H9 (cell line): ENCODE data around the gene BNIP1. TPM values are rescaled to one million over a fixed set of nuclear protein-coding genes. Genes with fewer than 3 reads are reported as not detected.

Source experiments
- DNase-seq: peaks from one replicate; pipeline ENCODE4 v3.0.0-alpha.2; 2017
- H2AFZ ChIP-seq: one replicate; pipeline ENCODE4 v1.6.1; 2013; ENCODE audit warnings: mild to moderate bottlenecking, low read length, control low read depth, moderate library complexity
- H2AK5ac ChIP-seq: 2 replicates; pipeline ENCODE4 v1.6.1; 2013; ENCODE audit warnings: low read length, control low read depth, mixed read lengths; ENCODE audit not compliant: insufficient read length
- H2BK120ac ChIP-seq: one replicate; pipeline ENCODE4 v1.6.1; 2013; ENCODE audit warnings: low read depth, mild to moderate bottlenecking, low read length, control low read depth, inconsistent platforms; ENCODE audit not compliant: poor library complexity, severe bottlenecking
- H2BK12ac ChIP-seq: 2 replicates; pipeline ENCODE4 v1.6.1; 2013; ENCODE audit warnings: low read length, control low read depth, mixed read lengths, low read depth; ENCODE audit not compliant: insufficient read length
- H2BK15ac ChIP-seq: 2 replicates; pipeline ENCODE4 v1.6.1; 2013; ENCODE audit warnings: low read depth, low read length, control low read depth
- H2BK20ac ChIP-seq: one replicate; pipeline ENCODE4 v1.6.1; 2013; ENCODE audit warnings: low read depth, mild to moderate bottlenecking, low read length, control low read depth, inconsistent platforms; ENCODE audit not compliant: poor library complexity, severe bottlenecking
- H2BK5ac ChIP-seq: 2 replicates; pipeline ENCODE4 v1.6.1; 2013; ENCODE audit warnings: low read length, control low read depth, mixed read lengths; ENCODE audit not compliant: insufficient read length
- H3K14ac ChIP-seq: 2 replicates; pipeline ENCODE4 v1.6.1; 2013; ENCODE audit warnings: low read length, control low read depth; ENCODE audit not compliant: insufficient read depth
- H3K18ac ChIP-seq: 2 replicates; pipeline ENCODE4 v1.6.1; 2013; ENCODE audit warnings: low read depth, mild to moderate bottlenecking, mixed read lengths, low read length, control low read depth; ENCODE audit not compliant: insufficient read length
- H3K23ac ChIP-seq: 2 replicates; pipeline ENCODE4 v1.6.1; 2013; ENCODE audit warnings: low read length, control low read depth, mixed read lengths, low read depth; ENCODE audit not compliant: insufficient read length
- H3K23me2 ChIP-seq: 2 replicates; pipeline ENCODE4 v1.6.1; 2013; ENCODE audit warnings: low read depth, mild to moderate bottlenecking, mixed read lengths, low read length, control low read depth; ENCODE audit not compliant: insufficient read length, poor library complexity, severe bottlenecking
- H3K27ac ChIP-seq: 2 replicates; pipeline ENCODE4 v1.5.1; 2013; ENCODE audit warnings: low read length, control low read depth, mixed read lengths, low read depth; ENCODE audit not compliant: insufficient read length
- H3K27me3 ChIP-seq: 2 replicates; pipeline ENCODE4 v1.6.1; 2013; ENCODE audit warnings: low read length, control low read depth, inconsistent platforms; ENCODE audit not compliant: insufficient read depth
- H3K4ac ChIP-seq: 2 replicates; pipeline ENCODE4 v1.6.1; 2013; ENCODE audit warnings: low read depth, mild to moderate bottlenecking, control low read depth, inconsistent platforms, low read length, moderate library complexity
- H3K4me1 ChIP-seq: 2 replicates; pipeline ENCODE4 v1.6.1; 2013; ENCODE audit warnings: low read length, control low read depth, inconsistent platforms; ENCODE audit not compliant: insufficient read depth
- H3K4me2 ChIP-seq: 2 replicates; pipeline ENCODE4 v1.6.1; 2013; ENCODE audit warnings: low read length, control low read depth, mixed read lengths; ENCODE audit not compliant: insufficient read length, insufficient read depth
- H3K56ac ChIP-seq: 2 replicates; pipeline ENCODE4 v1.6.1; 2013; ENCODE audit warnings: low read depth, mild to moderate bottlenecking, mixed read lengths, low read length, control low read depth; ENCODE audit not compliant: insufficient read length
- H3K79me1 ChIP-seq: 2 replicates; pipeline ENCODE4 v1.6.1; 2013; ENCODE audit warnings: low read depth, mild to moderate bottlenecking, moderate library complexity, low read length, control low read depth, inconsistent platforms; ENCODE audit not compliant: insufficient read depth, poor library complexity, severe bottlenecking
- H3K79me2 ChIP-seq: 2 replicates; pipeline ENCODE4 v1.6.1; 2013; ENCODE audit warnings: low read length, control low read depth, inconsistent platforms; ENCODE audit not compliant: insufficient read depth
- H3K9ac ChIP-seq: 2 replicates; pipeline ENCODE4 v1.6.1; 2013; ENCODE audit warnings: low read length, control low read depth, mixed read lengths; ENCODE audit not compliant: insufficient read length; ENCODE audit errors: extremely low read depth
- H3K9me3 ChIP-seq: one replicate; pipeline ENCODE4 v1.6.1; 2013; ENCODE audit warnings: low read depth, low read length, inconsistent platforms; ENCODE audit not compliant: control insufficient read depth
- H3T11ph ChIP-seq: one replicate; pipeline ENCODE4 v1.6.1; 2013; ENCODE audit warnings: mild to moderate bottlenecking, low read length, control low read depth, inconsistent platforms
- H4K20me1 ChIP-seq: one replicate; pipeline ENCODE4 v1.6.1; 2013; ENCODE audit not compliant: control insufficient read depth, insufficient read length, insufficient read depth
- H4K5ac ChIP-seq: 2 replicates; pipeline ENCODE4 v1.6.1; 2013; ENCODE audit warnings: low read depth, mild to moderate bottlenecking, mixed read lengths, low read length, control low read depth; ENCODE audit not compliant: insufficient read length
- H4K8ac ChIP-seq: replicated peaks from 2 replicates; pipeline ENCODE4 v1.6.1; 2013; ENCODE audit warnings: low read length, control low read depth, mixed read lengths, low read depth; ENCODE audit not compliant: insufficient read length
- H4K91ac ChIP-seq: 2 replicates; pipeline ENCODE4 v1.6.1; 2013; ENCODE audit warnings: low read depth, mild to moderate bottlenecking, moderate library complexity, mixed read lengths, low read length, control low read depth; ENCODE audit not compliant: insufficient read length
- H3K27ac Mint-ChIP-seq, 3 experiments: 2 replicates in 2 of 3; 3 replicates in 1 of 3; pipeline ENCODE4 v1.8.0; 2020 to 2021; ENCODE audit warnings: mixed read lengths in 3 of 3, mild to moderate bottlenecking in 1 of 3, moderate library complexity in 1 of 3
- H3K27me3 Mint-ChIP-seq: 2 replicates; pipeline ENCODE4 v1.8.0; 2021; ENCODE audit warnings: low read depth, mild to moderate bottlenecking, moderate library complexity, mixed read lengths
- H3K36me3 Mint-ChIP-seq, 3 experiments: 2 replicates in 2 of 3; 3 replicates in 1 of 3; pipeline ENCODE4 v1.8.0; 2020 to 2021; ENCODE audit warnings: low read depth in 3 of 3, mixed read lengths in 3 of 3; ENCODE audit not compliant: insufficient read depth in 1 of 3
- H3K4me1 Mint-ChIP-seq, 2 experiments: 2 replicates each; pipeline ENCODE4 v1.8.0; 2020; ENCODE audit warnings: mixed read lengths in 2 of 2
- H3K4me3 Mint-ChIP-seq, 2 experiments: 2 replicates in 1 of 2; 3 replicates in 1 of 2; pipeline ENCODE4 v1.8.0; 2020 to 2021; ENCODE audit warnings: mild to moderate bottlenecking in 2 of 2, mixed read lengths in 2 of 2, moderate library complexity in 1 of 2
- H3K9me3 Mint-ChIP-seq, 2 experiments: 2 replicates in 1 of 2; 3 replicates in 1 of 2; pipeline ENCODE4 v1.8.0; 2020; ENCODE audit warnings: mild to moderate bottlenecking in 2 of 2, mixed read lengths in 2 of 2, moderate library complexity in 1 of 2
- WGBS: extraction: QIAGEN DNeasy Blood & Tissue Kit; methylation state at CpG from one replicate; pipeline ENCODE4 v1.1.7; 2013; ENCODE audit warnings: missing lambda C conversion rate, low lambda C conversion rate, mixed read lengths; ENCODE audit not compliant: insufficient read length; ENCODE audit errors: extremely low coverage; 5-methylcytosine and 5-hydroxymethylcytosine counted together
- total RNA-seq: library from RNA; stranded (reverse); gene quantifications from 2 replicates; pipeline ENCODE4 v1.2.1, GENCODE V29; 2021
- TF ChIP-seq, protein P1 (sequence below): fragments of 200-600 bp; sonication (generic); conservative IDR thresholded peaks from 3 replicates; pipeline ENCODE4 v1.8.0; 2021; ENCODE audit warnings: antibody characterized with exemption, mild to moderate bottlenecking

The BNIP1 gene
- total RNA-seq, 1 experiment from 2014 or later = 8.8 TPM

DNA sequence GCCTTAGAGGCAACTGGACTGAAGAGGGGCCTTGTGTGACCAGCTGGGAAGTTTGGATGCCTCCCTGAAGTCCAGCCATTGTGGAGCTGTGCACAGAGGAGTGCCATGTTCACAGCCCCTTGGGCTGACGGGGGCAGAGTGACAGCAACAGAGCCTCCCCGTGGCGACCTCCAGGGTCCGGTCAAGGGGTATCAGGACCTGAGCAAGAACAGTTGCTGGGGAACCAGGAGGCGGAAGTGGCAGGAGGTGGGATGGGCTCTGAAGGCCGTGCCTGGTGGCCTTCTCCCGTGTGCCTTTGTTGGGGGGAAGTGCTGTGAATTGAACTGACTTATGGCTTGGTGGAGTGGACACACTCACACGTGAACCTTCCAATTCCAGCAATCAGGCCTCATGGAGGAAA is 14.0 kb downstream of the BNIP1 start:
- Histone ChIP-seq H2BK12ac (no peak overlapping the region), H3K4ac (no peak overlapping the region), H3K4me2 (no peak overlapping the region), H3K23ac (no peak overlapping the region), H2BK120ac (no peak overlapping the region), H2AFZ (no peak overlapping the region), H3K4me1 (no peaks in the 10 kb centered on the region), H2AK5ac (no peak overlapping the region), H3K56ac (no peak overlapping the region), H3K79me1 (no peaks in the 10 kb centered on the region), H3K79me2 (no peaks in the 10 kb centered on the region), H4K91ac (no peak overlapping the region), H3K23me2 (no peaks in the 10 kb centered on the region), H3K9me3 (no peaks in the 10 kb centered on the region), H3K18ac (no peak overlapping the region), H3K9ac (no peak overlapping the region), H3T11ph (no peak overlapping the region), H3K27ac (no peak overlapping the region), H4K8ac (no peak overlapping the region), H2BK15ac (no peak overlapping the region), H3K27me3 (no peaks in the 10 kb centered on the region), H4K5ac (no peak overlapping the region), H2BK20ac (no peak overlapping the region), H4K20me1 (no peaks in the 10 kb centered on the region), H3K14ac (no peak overlapping the region), H2BK5ac (no peak overlapping the region)
- peaks cover 2 to 41% (median 11%) of the 10 kb centered on the region in 3 experiments; a peak in 5 of 7 replicates for H3K36me3 Mint-ChIP-seq
- no peaks in the 10 kb centered on the region for H3K4me1 Mint-ChIP-seq
- TF ChIP-seq, protein P1, sequence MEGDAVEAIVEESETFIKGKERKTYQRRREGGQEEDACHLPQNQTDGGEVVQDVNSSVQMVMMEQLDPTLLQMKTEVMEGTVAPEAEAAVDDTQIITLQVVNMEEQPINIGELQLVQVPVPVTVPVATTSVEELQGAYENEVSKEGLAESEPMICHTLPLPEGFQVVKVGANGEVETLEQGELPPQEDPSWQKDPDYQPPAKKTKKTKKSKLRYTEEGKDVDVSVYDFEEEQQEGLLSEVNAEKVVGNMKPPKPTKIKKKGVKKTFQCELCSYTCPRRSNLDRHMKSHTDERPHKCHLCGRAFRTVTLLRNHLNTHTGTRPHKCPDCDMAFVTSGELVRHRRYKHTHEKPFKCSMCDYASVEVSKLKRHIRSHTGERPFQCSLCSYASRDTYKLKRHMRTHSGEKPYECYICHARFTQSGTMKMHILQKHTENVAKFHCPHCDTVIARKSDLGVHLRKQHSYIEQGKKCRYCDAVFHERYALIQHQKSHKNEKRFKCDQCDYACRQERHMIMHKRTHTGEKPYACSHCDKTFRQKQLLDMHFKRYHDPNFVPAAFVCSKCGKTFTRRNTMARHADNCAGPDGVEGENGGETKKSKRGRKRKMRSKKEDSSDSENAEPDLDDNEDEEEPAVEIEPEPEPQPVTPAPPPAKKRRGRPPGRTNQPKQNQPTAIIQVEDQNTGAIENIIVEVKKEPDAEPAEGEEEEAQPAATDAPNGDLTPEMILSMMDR = no peak
- WGBS = no CpG with 5 or more reads among the region's 8 CpGs
- 0 out of 7 replicates have a peak overlapping the region, but pooled peaks of 1 of the 3 experiments have one; percentile 70 for H3K27ac Mint-ChIP-seq
- H3K9me3 Mint-ChIP-seq = no peaks in the 10 kb centered on the region
- DNase-seq = no peak
- H3K4me3 Mint-ChIP-seq = no peak overlapping the region
- H3K27me3 Mint-ChIP-seq = no peaks in the 10 kb centered on the region
